Liver (tissue), 9 donors: ENCODE measurements around the gene UCP2. TPM values are rescaled to one million over a fixed set of nuclear protein-coding genes. Genes with fewer than 3 reads are reported as not detected.

Source experiments
- DNase-seq: peaks from one replicate; pipeline ENCODE4 v3.0.0-alpha.2; 2017; ENCODE audit warnings: low spot score
- H3K27ac ChIP-seq, 2 donors: one replicate each; pipeline ENCODE4 v1.7.0; 2013; ENCODE audit warnings: inconsistent platforms in 2 of 2, low read length in 2 of 2, control low read depth in 1 of 2, low read depth in 1 of 2, mild to moderate bottlenecking in 1 of 2
- H3K27me3 ChIP-seq, 4 donors: one replicate each; pipeline versions ENCODE4 v1.6.1 to v1.7.0; 2013; ENCODE audit warnings: low read length in 3 of 4, inconsistent platforms in 1 of 4, mild to moderate bottlenecking in 1 of 4, moderate library complexity in 1 of 4; ENCODE audit not compliant: control insufficient read depth in 4 of 4, insufficient read depth in 4 of 4
- H3K36me3 ChIP-seq, 4 donors: one replicate each; pipeline versions ENCODE4 v1.6.1 to v1.7.0; 2013; ENCODE audit warnings: low read length in 3 of 4, mild to moderate bottlenecking in 3 of 4, low read depth in 1 of 4, moderate library complexity in 1 of 4; ENCODE audit not compliant: control insufficient read depth in 4 of 4, insufficient read depth in 3 of 4
- H3K4me1 ChIP-seq, 4 donors: one replicate each; pipeline versions ENCODE4 v1.6.1 to v1.7.0; 2013; ENCODE audit warnings: low read length in 3 of 4, mild to moderate bottlenecking in 3 of 4, moderate library complexity in 1 of 4; ENCODE audit not compliant: control insufficient read depth in 4 of 4, insufficient read depth in 4 of 4
- H3K4me3 ChIP-seq, 3 donors: one replicate each; pipeline versions ENCODE4 v1.6.1 to v1.7.0; 2013; ENCODE audit warnings: low read length in 3 of 3, control low read depth in 1 of 3, low read depth in 1 of 3, mild to moderate bottlenecking in 1 of 3
- H3K9ac ChIP-seq, 2 donors: one replicate each; pipeline ENCODE4 v1.7.0; 2013; ENCODE audit warnings: low read length in 2 of 2, mild to moderate bottlenecking in 2 of 2, moderate library complexity in 2 of 2, control low read depth in 1 of 2, low read depth in 1 of 2
- H3K9me3 ChIP-seq, 4 donors: one replicate each; pipeline versions ENCODE4 v1.6.1 to v1.7.0; 2013; ENCODE audit warnings: low read length in 3 of 4; ENCODE audit not compliant: control insufficient read depth in 4 of 4
- ATF3 ChIP-seq: IDR thresholded peaks from 2 replicates; pipeline ENCODE4 v1.6.1; 2016; ENCODE audit warnings: antibody characterized with exemption
- CTCF ChIP-seq: fragments of 150-350 bp; IDR thresholded peaks from 2 replicates; pipeline ENCODE4 v1.5.1; 2017; ENCODE audit warnings: improper control_type of control experiment, low read depth, low read length; ENCODE audit not compliant: missing input control
- EGR1 ChIP-seq, 2 donors: IDR thresholded peaks; 2 replicates each; pipeline ENCODE4 v1.6.1; 2016 to 2018; ENCODE audit warnings: antibody characterized with exemption in 2 of 2, low read depth in 2 of 2
- FOXA1 ChIP-seq: IDR thresholded peaks from 2 replicates; pipeline ENCODE4 v1.6.1; 2016; ENCODE audit warnings: antibody characterized with exemption
- FOXA2 ChIP-seq: IDR thresholded peaks from 2 replicates; pipeline ENCODE4 v1.6.1; 2016; ENCODE audit warnings: antibody characterized with exemption
- GABPA ChIP-seq, 2 donors: IDR thresholded peaks in 1 of 2; conservative IDR thresholded peaks in 1 of 2; 2 replicates each; pipeline ENCODE4 v1.6.1; 2016; ENCODE audit warnings: antibody characterized with exemption in 2 of 2, mild to moderate bottlenecking in 1 of 2, moderate library complexity in 1 of 2
- HNF4A ChIP-seq, 2 donors: conservative IDR thresholded peaks; 2 replicates each; pipeline ENCODE4 v1.6.1; 2016; ENCODE audit warnings: antibody characterized with exemption in 2 of 2, mild to moderate bottlenecking in 2 of 2
- HNF4G ChIP-seq: IDR thresholded peaks from 2 replicates; pipeline ENCODE4 v1.6.1; 2016; ENCODE audit warnings: antibody characterized with exemption
- JUND ChIP-seq, 2 donors: IDR thresholded peaks; 2 replicates each; pipeline ENCODE4 v1.6.1; 2016; ENCODE audit warnings: antibody characterized with exemption in 2 of 2
- NR2F2 ChIP-seq: IDR thresholded peaks from 2 replicates; pipeline ENCODE4 v1.6.1; 2016; ENCODE audit warnings: antibody characterized with exemption
- RAD21 ChIP-seq, 2 donors: IDR thresholded peaks; 2 replicates each; pipeline ENCODE4 v1.6.1; 2016; ENCODE audit warnings: antibody characterized with exemption in 2 of 2, mild to moderate bottlenecking in 2 of 2
- RXRA ChIP-seq, 2 donors: IDR thresholded peaks; 2 replicates each; pipeline ENCODE4 v1.6.1; 2017 to 2018; ENCODE audit warnings: antibody characterized with exemption in 2 of 2, mild to moderate bottlenecking in 1 of 2
- SP1 ChIP-seq: IDR thresholded peaks from 2 replicates; pipeline ENCODE4 v1.6.1; 2018; ENCODE audit warnings: antibody characterized with exemption, mild to moderate bottlenecking
- TAF1 ChIP-seq: conservative IDR thresholded peaks from 2 replicates; pipeline ENCODE4 v1.6.1; 2016; ENCODE audit warnings: antibody characterized with exemption, mild to moderate bottlenecking
- YY1 ChIP-seq: IDR thresholded peaks from 2 replicates; pipeline ENCODE4 v1.6.1; 2016; ENCODE audit warnings: antibody characterized with exemption, mild to moderate bottlenecking
- ZBTB33 ChIP-seq: IDR thresholded peaks from 2 replicates; pipeline ENCODE4 v1.6.1; 2016; ENCODE audit warnings: antibody characterized with exemption
- WGBS: extraction: QIAGEN DNeasy Blood & Tissue Kit; methylation state at CpG from one replicate; pipeline ENCODE4 v1.1.7; 2013; 5-methylcytosine and 5-hydroxymethylcytosine counted together
- polyA plus RNA-seq, 2 donors: library from polyadenylated mRNA; stranded (reverse) in 1 of 2; unstranded in 1 of 2; fragments of 200-250 nt in 1 of 2; fragments of >200 nt in 1 of 2; fragmentation: Nextera tagmentation in 1 of 2; extraction: Ambion mirVana in 1 of 2; gene quantifications; one replicate each; pipeline versions ENCODE4 v1.2.1 to v1.2.3, GENCODE V29; 2013 to 2015
- total RNA-seq, 2 donors: library from RNA; depleted of rRNA; stranded (reverse); fragments of >200 nt; gene quantifications; one replicate each; pipeline ENCODE4 v1.2.3, GENCODE V29; 2014
- TF ChIP-seq, protein P1 (sequence below): IDR thresholded peaks from 2 replicates; pipeline ENCODE4 v1.6.1; 2016; ENCODE audit warnings: antibody characterized with exemption, mild to moderate bottlenecking
- TF ChIP-seq, protein P2 (sequence below): IDR thresholded peaks from 2 replicates; pipeline ENCODE4 v1.6.1; 2016; ENCODE audit warnings: antibody characterized with exemption
- donor health status: healthy.
- donor health status: healthy.
- donor health status: healthy.
- donor health status: healthy.
- donor health status: healthy.

Gene UCP2
- total and polyA plus RNA-seq, 4 donors, result 10.4 to 137 (median 13.6) TPM

GRCh38 chr11:74014880-74015279 lies 32.2 kb upstream of the UCP2 start:
- Histone ChIP-seq H3K9ac (no peak overlapping the region), H3K27ac (no peak overlapping the region), H3K4me3 (no peak overlapping the region), H3K27me3 (no peaks in the 10 kb centered on the region), H3K36me3 (no peaks in the 10 kb centered on the region), H3K4me1 (peaks cover 14 to 22% (median 18%) of the 10 kb centered on the region in 4 donors), H3K9me3 (no peaks in the 10 kb centered on the region)
- TF ChIP-seq RXRA (IDR thresholded peaks at IDR 0.05) (no peak), TAF1 (no peak), EGR1 (IDR thresholded peaks at IDR 0.05; ENCODE audit: low read depth in 2 of 2) (no peak), CTCF (no peak), JUND (IDR thresholded peaks at IDR 0.05) (no peak), SP1 (no peak), HNF4G (no peak), ZBTB33 (no peak), NR2F2 (no peak), HNF4A (conservative IDR thresholded peaks at IDR 0.05) (no peak), FOXA1 (no peak), YY1 (no peak), FOXA2 (no peak), GABPA (IDR thresholded peaks at IDR 0.05 in 1 of 2, conservative IDR thresholded peaks at IDR 0.05 in 1 of 2) (no peak), ATF3 (no peak), RAD21 (IDR thresholded peaks at IDR 0.05) (no peak)
- TF ChIP-seq, protein P1, sequence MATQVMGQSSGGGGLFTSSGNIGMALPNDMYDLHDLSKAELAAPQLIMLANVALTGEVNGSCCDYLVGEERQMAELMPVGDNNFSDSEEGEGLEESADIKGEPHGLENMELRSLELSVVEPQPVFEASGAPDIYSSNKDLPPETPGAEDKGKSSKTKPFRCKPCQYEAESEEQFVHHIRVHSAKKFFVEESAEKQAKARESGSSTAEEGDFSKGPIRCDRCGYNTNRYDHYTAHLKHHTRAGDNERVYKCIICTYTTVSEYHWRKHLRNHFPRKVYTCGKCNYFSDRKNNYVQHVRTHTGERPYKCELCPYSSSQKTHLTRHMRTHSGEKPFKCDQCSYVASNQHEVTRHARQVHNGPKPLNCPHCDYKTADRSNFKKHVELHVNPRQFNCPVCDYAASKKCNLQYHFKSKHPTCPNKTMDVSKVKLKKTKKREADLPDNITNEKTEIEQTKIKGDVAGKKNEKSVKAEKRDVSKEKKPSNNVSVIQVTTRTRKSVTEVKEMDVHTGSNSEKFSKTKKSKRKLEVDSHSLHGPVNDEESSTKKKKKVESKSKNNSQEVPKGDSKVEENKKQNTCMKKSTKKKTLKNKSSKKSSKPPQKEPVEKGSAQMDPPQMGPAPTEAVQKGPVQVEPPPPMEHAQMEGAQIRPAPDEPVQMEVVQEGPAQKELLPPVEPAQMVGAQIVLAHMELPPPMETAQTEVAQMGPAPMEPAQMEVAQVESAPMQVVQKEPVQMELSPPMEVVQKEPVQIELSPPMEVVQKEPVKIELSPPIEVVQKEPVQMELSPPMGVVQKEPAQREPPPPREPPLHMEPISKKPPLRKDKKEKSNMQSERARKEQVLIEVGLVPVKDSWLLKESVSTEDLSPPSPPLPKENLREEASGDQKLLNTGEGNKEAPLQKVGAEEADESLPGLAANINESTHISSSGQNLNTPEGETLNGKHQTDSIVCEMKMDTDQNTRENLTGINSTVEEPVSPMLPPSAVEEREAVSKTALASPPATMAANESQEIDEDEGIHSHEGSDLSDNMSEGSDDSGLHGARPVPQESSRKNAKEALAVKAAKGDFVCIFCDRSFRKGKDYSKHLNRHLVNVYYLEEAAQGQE, result no peak
- TF ChIP-seq, protein P2, sequence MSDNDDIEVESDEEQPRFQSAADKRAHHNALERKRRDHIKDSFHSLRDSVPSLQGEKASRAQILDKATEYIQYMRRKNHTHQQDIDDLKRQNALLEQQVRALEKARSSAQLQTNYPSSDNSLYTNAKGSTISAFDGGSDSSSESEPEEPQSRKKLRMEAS, result no peak
- whole genome bisulfite sequencing, result 88% methylated on average over 2 of the region's 2 CpGs
- DNase-seq, result no peak
